ENCODE data around the gene IDH3B. TPM values are rescaled to one million over a fixed set of nuclear protein-coding genes. Genes with fewer than 3 reads are reported as not detected.

The IDH3B gene
- total and polyA plus RNA-seq, 2 of the 13 experiments (the other 11 are each of a cell fraction or from before 2014, with no cell fraction given) = 215 to 254 TPM

DNA sequence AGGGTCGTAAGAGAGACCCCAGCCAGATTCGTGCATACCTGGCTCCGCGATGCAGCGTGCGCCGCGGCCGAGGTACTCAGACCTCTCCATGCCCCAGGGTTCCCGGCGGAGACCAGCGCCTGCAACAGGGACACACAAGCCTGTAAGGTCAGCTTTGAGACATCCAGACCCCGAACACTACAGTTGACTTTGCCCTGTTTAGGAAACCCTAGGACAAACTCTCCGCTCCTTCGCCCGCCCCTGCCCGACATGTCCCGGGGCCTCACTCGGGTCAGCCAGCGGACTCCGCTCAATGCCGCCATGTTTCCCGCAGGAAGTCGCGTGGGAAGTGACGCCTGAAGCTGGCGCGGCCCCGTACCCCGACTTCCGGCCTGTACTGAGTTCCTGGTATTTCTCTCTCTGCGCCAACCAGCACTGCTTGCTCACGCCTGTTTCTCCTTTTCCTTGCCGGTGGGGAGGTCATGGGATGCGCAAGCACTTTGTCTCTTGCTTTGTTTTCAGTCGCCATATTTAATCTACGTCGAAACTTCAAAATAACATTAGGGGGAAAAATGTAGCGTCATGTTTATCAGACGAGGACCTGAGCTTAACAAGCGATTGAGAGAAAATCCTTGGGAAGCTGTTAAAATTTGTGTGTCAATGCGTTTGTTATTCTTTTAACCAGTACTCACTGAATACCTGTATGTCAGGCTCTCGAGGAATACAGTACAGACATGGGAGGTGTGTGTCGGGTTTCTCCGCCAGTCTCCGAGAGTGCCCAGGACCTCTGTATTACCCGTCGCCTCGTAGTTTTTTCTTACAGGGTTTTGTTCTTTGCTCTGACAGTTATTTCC, at the start of gene IDH3B (continued):
- no peak; the same call in 1 of the 2 replicates for TF ChIP-seq ZNF546 (CRISPR knock-in tag; conservative IDR thresholded peaks at IDR 0.05)
- no peak for TF ChIP-seq ZNF496 (CRISPR knock-in tag; IDR thresholded peaks at IDR 0.05; ENCODE audit: insufficient replicate concordance)
- TF ChIP-seq ZBTB20 (CRISPR knock-in tag; IDR thresholded peaks at IDR 0.05; ENCODE audit: borderline replicate concordance, low read depth) = peak; percentile 89
- no peak for TF ChIP-seq SKI (IDR thresholded peaks at IDR 0.05; ENCODE audit: partially characterized antibody)
- peak; percentile 23; the same call in 1 of the 2 replicates for TF ChIP-seq MEIS2 (CRISPR knock-in tag; IDR thresholded peaks at IDR 0.05)
- no peak for TF ChIP-seq NCOA1 (CRISPR knock-in tag; IDR thresholded peaks at IDR 0.05)
- peak; percentile 93 for TF ChIP-seq MEF2D (CRISPR knock-in tag; IDR thresholded peaks at IDR 0.05)
- TF ChIP-seq HNF4G (IDR thresholded peaks at IDR 0.05; ENCODE audit: borderline replicate concordance, low read depth, low read length) = peak; percentile 51; the same call in 1 of the 2 replicates
- TF ChIP-seq HNF4G (CRISPR knock-in tag; IDR thresholded peaks at IDR 0.05; ENCODE audit: borderline replicate concordance, low read depth) = no peak; the same call in 1 of the 2 replicates
- no peak; the same call in 1 of the 2 replicates for TF ChIP-seq SIN3A (IDR thresholded peaks at IDR 0.05; ENCODE audit: borderline replicate concordance, low read depth, low read length)
- peak; percentile 69 for TF ChIP-seq GFI1 (CRISPR knock-in tag; IDR thresholded peaks at IDR 0.05; ENCODE audit: borderline replicate concordance)
- no peak for TF ChIP-seq CHD4 (IDR thresholded peaks at IDR 0.05; ENCODE audit: borderline replicate concordance, low read length)
- TF ChIP-seq, protein P1, sequence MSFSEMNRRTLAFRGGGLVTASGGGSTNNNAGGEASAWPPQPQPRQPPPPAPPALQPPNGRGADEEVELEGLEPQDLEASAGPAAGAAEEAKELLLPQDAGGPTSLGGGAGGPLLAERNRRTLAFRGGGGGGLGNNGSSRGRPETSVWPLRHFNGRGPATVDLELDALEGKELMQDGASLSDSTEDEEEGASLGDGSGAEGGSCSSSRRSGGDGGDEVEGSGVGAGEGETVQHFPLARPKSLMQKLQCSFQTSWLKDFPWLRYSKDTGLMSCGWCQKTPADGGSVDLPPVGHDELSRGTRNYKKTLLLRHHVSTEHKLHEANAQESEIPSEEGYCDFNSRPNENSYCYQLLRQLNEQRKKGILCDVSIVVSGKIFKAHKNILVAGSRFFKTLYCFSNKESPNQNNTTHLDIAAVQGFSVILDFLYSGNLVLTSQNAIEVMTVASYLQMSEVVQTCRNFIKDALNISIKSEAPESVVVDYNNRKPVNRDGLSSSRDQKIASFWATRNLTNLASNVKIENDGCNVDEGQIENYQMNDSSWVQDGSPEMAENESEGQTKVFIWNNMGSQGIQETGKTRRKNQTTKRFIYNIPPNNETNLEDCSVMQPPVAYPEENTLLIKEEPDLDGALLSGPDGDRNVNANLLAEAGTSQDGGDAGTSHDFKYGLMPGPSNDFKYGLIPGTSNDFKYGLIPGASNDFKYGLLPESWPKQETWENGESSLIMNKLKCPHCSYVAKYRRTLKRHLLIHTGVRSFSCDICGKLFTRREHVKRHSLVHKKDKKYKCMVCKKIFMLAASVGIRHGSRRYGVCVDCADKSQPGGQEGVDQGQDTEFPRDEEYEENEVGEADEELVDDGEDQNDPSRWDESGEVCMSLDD (CRISPR knock-in tag; IDR thresholded peaks at IDR 0.05; ENCODE audit: borderline replicate concordance) = 0 out of 2 replicates have a peak, but pooled peaks have one; percentile 26
- TF ChIP-seq ZNF605 (CRISPR knock-in tag; IDR thresholded peaks at IDR 0.05) = peak; percentile 97
- TF ChIP-seq GLI4 (CRISPR knock-in tag; IDR thresholded peaks at IDR 0.05; ENCODE audit: borderline replicate concordance) = 0 out of 2 replicates have a peak, but pooled peaks have one; percentile 96
- 0 out of 2 replicates have a peak, but pooled peaks have one; percentile 77 for TF ChIP-seq ZFP1 (CRISPR knock-in tag; IDR thresholded peaks at IDR 0.05)
- 0 out of 2 replicates have a peak, but pooled peaks have one; percentile 38 for TF ChIP-seq HNRNPL (IDR thresholded peaks at IDR 0.05; ENCODE audit: low read depth, low read length)
- peak; percentile 98 for TF ChIP-seq ZBTB38 (CRISPR knock-in tag; IDR thresholded peaks at IDR 0.05)
- TF ChIP-seq CEBPG (CRISPR knock-in tag; IDR thresholded peaks at IDR 0.05) = peak; percentile 49
- 0 out of 2 replicates have a peak, but pooled peaks have one; percentile 21 for TF ChIP-seq EZH2 (conservative IDR thresholded peaks at IDR 0.05; ENCODE audit: low read depth, low read length)
- TF ChIP-seq ZNF607 (CRISPR knock-in tag; IDR thresholded peaks at IDR 0.05; ENCODE audit: borderline replicate concordance) = peak; percentile 63; the same call in 1 of the 2 replicates
- peak; percentile 98; the same call in 1 of the 2 replicates for TF ChIP-seq KAT7 (CRISPR knock-in tag; IDR thresholded peaks at IDR 0.05; ENCODE audit: borderline replicate concordance)
- TF ChIP-seq ZNF337 (CRISPR knock-in tag; IDR thresholded peaks at IDR 0.05; ENCODE audit: borderline replicate concordance, low read depth) = peak; percentile 77; the same call in 1 of the 2 replicates
- TF ChIP-seq, protein P2, sequence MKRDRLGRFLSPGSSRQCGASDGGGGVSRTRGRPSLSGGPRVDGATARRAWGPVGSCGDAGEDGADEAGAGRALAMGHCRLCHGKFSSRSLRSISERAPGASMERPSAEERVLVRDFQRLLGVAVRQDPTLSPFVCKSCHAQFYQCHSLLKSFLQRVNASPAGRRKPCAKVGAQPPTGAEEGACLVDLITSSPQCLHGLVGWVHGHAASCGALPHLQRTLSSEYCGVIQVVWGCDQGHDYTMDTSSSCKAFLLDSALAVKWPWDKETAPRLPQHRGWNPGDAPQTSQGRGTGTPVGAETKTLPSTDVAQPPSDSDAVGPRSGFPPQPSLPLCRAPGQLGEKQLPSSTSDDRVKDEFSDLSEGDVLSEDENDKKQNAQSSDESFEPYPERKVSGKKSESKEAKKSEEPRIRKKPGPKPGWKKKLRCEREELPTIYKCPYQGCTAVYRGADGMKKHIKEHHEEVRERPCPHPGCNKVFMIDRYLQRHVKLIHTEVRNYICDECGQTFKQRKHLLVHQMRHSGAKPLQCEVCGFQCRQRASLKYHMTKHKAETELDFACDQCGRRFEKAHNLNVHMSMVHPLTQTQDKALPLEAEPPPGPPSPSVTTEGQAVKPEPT (CRISPR knock-in tag; IDR thresholded peaks at IDR 0.05; ENCODE audit: low read depth) = peak; percentile 54; the same call in 1 of the 2 replicates
- no peak for TF ChIP-seq ZNF562 (CRISPR knock-in tag; IDR thresholded peaks at IDR 0.05; ENCODE audit: borderline replicate concordance)
- peak; percentile 59; the same call in 1 of the 2 replicates for TF ChIP-seq TOE1 (CRISPR knock-in tag; IDR thresholded peaks at IDR 0.05)

All from HepG2 (cell line).